Rectal smooth muscle tissue (tissue), 1 donor: ENCODE results near the gene GPRC5B.

ENCODE experiments used
- H3K27ac ChIP-seq: one replicate; pipeline ENCODE4 v1.7.0; 2013; ENCODE audit warnings: low read depth, low read length, inconsistent platforms
- H3K27me3 ChIP-seq: one replicate; pipeline ENCODE4 v1.7.0; 2013; ENCODE audit warnings: low read length; ENCODE audit not compliant: control insufficient read depth, insufficient read depth
- H3K36me3 ChIP-seq: one replicate; pipeline ENCODE4 v1.7.0; 2013; ENCODE audit warnings: low read length; ENCODE audit not compliant: control insufficient read depth, insufficient read depth
- H3K4me1 ChIP-seq: one replicate; pipeline ENCODE4 v1.7.0; 2013; ENCODE audit warnings: low read length; ENCODE audit not compliant: control insufficient read depth, insufficient read depth
- H3K4me3 ChIP-seq: one replicate; pipeline ENCODE4 v1.7.0; 2013; ENCODE audit warnings: low read length
- H3K9ac ChIP-seq: one replicate; pipeline ENCODE4 v1.7.0; 2013; ENCODE audit warnings: low read length

The GPRC5B gene

GRCh38 chr16:19833176-19833575 is 51.5 kb downstream of the GPRC5B start:
- Histone ChIP-seq H3K4me1 (no peaks in the 10 kb centered on the region), H3K4me3 (no peak overlapping the region), H3K27me3 (no peaks in the 10 kb centered on the region), H3K27ac (no peak overlapping the region), H3K36me3 (no peaks in the 10 kb centered on the region), H3K9ac (no peak overlapping the region)

DNA sequence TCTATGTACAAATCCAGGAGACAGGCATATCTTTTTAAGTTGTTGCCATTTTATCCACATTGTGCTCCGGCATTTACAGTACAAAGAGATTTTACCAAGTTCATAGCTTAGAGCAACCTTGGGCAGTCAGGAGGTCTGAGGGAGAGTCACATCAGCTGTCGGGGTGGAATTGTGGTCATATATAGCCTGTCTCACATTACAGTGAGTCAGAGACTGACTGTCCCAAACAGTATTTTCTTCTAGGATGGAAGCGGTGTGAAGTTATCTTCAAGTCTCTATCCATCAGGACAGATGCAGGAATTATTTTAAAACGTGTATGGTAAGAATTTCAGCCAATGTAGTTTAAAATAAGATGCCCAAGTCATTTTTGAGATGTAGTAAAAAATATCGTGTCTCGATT is 53.0 kb downstream of the GPRC5B start:
- Histone ChIP-seq H3K27ac (no peak overlapping the region), H3K9ac (no peak overlapping the region), H3K4me1 (no peaks in the 10 kb centered on the region), H3K36me3 (no peaks in the 10 kb centered on the region), H3K4me3 (no peak overlapping the region), H3K27me3 (no peaks in the 10 kb centered on the region)

- Histone ChIP-seq H3K4me3 (no peak overlapping the region), H3K4me1 (no peaks in the 10 kb centered on the region), H3K27ac (no peak overlapping the region), H3K9ac (no peak overlapping the region), H3K36me3 (no peaks in the 10 kb centered on the region), H3K27me3 (no peaks in the 10 kb centered on the region)
These were observed 53.6 kb downstream of the GPRC5B start for GRCh38 chr16:19830902-19831560.

DNA sequence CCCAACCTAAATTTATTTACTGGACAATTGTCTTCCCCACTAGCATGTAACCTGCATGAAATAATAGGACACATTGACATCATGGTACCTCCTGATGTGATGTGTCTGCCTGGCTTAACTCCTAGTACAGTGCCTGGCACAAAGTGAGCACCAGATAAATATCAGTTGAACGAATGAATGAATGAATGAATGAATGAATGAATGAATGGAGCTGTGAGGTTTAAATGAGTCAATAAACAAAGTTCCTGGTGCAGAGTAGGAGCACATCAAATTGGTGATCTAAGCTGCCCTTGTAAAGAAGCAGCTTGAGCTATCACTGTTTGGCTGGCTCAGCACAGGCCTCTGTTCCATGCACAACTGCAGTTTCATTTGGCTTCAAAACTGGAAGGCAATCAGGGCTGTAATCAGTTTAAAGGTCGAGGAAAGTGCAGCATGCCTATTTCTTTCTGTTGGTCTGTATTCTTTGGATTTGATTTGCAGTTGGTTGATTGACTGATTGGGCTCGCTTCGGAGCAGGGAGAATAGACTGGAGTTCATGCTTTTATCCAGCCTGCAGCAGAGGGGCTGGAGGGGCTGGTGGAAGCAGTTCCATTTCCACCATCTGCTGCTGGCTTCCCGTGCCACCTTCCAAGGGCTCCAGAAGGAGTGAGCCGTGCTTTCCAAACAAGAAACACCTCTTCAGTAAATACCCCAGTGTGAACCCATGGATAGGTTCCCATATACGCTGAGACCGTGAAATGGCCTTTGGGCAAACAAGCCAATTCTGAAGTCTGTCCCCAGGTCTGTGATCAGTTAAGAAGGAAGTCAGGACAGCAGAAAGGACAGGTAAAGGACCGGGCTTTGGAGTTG is 54.6 kb downstream of the GPRC5B start:
- Histone ChIP-seq H3K36me3 (no peaks in the 10 kb centered on the region), H3K9ac (no peak overlapping the region), H3K27me3 (no peaks in the 10 kb centered on the region), H3K4me3 (no peak overlapping the region), H3K4me1 (no peaks in the 10 kb centered on the region), H3K27ac (no peak overlapping the region)

- Histone ChIP-seq H3K36me3 (no peaks in the 10 kb centered on the region), H3K27ac (no peak overlapping the region), H3K27me3 (no peaks in the 10 kb centered on the region), H3K4me1 (no peaks in the 10 kb centered on the region), H3K4me3 (no peak overlapping the region), H3K9ac (no peak overlapping the region)
These were observed 60.4 kb downstream of the GPRC5B start for GRCh38 chr16:19824216-19824615.

GRCh38 chr16:19823322-19823721 is 61.3 kb downstream of the GPRC5B start:
- no peaks in the 10 kb centered on the region for H3K27me3 ChIP-seq
- H3K27ac ChIP-seq: no peak overlapping the region
- no peak overlapping the region for H3K9ac ChIP-seq

DNA sequence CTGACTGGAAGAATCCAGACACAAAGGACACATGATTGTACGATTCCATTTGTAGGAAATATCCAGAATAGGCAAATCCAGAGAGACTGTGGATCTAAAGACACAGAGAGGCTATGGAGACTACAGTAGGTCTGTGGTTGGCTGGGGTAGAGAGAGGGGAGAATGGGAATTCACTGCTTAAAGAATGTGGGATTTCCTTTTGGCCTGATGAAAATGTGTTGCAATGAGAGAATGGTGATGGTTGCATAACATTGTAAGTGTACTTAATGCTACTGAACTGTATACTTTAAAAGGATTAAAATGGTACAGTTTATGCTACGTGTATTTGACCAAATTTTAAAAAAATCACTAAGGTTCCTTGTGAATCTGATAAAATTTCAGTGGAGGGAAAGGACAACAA is 62.1 kb downstream of the GPRC5B start:
- Histone ChIP-seq H3K27ac (no peak overlapping the region), H3K27me3 (no peaks in the 10 kb centered on the region), H3K9ac (no peak overlapping the region)

More at GRCh38 chr16:19823322-19823721, 61.3 kb downstream of the GPRC5B start:
- H3K4me1 ChIP-seq: no peaks in the 10 kb centered on the region
- H3K4me3 ChIP-seq: no peak overlapping the region
- no peaks in the 10 kb centered on the region for H3K36me3 ChIP-seq

GRCh38 chr16:19817875-19818274 is 66.8 kb downstream of the GPRC5B start:
- no peaks in the 10 kb centered on the region for H3K27me3 ChIP-seq
- no peaks in the 10 kb centered on the region for H3K36me3 ChIP-seq
- no peak overlapping the region for H3K9ac ChIP-seq
- H3K27ac ChIP-seq: no peak overlapping the region
- no peak overlapping the region for H3K4me3 ChIP-seq
- no peaks in the 10 kb centered on the region for H3K4me1 ChIP-seq

More for the DNA sequence above, 62.1 kb downstream of the GPRC5B start:
- H3K36me3 ChIP-seq: no peaks in the 10 kb centered on the region
- no peak overlapping the region for H3K4me3 ChIP-seq
- no peaks in the 10 kb centered on the region for H3K4me1 ChIP-seq

DNA sequence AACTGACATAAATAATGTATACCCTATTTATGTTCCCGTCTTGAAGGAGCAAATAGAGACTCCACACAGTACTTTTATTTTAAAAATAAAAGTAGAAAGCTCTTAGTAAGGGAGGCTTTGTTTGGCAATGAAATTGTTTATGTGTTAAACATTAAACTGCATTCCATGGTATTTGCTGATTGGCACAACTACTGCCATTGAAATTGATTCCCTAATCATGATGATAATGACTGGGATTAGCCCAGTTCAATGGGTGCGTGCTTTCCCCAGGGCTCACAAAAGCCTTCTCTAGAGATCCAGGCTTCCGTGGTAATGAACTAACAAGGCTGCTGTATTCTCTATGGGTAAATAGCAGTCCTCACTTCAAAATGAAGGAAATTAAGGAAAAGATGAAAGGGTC is 67.5 kb downstream of the GPRC5B start:
- Histone ChIP-seq H3K36me3 (no peaks in the 10 kb centered on the region), H3K27ac (no peak overlapping the region), H3K27me3 (no peaks in the 10 kb centered on the region), H3K4me1 (no peaks in the 10 kb centered on the region), H3K9ac (no peak overlapping the region), H3K4me3 (no peak overlapping the region)

GRCh38 chr16:19815418-19815817 is 69.2 kb downstream of the GPRC5B start:
- Histone ChIP-seq H3K27ac (no peak overlapping the region), H3K36me3 (no peaks in the 10 kb centered on the region), H3K4me3 (no peak overlapping the region), H3K4me1 (no peaks in the 10 kb centered on the region), H3K9ac (no peak overlapping the region), H3K27me3 (no peaks in the 10 kb centered on the region)

DNA sequence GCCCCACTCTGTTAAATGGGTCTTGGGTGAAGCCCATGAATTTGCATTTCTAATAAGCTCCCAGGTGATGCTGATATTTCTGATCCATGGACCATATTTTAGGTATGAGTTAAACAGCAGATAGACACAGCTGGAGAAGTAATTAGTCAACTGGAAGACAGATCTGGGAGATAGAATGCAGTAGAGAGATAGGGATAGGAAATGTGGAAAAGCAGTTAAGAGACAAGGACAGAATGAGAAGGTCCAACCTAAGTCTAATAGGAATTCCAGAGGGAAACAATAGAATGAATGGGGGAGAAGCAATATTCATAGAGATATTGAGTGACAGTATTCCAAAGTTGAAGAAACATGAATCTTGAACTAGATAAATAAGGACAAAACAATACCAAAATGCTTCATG is 71.7 kb downstream of the GPRC5B start:
- Histone ChIP-seq H3K27me3 (no peaks in the 10 kb centered on the region), H3K9ac (no peak overlapping the region), H3K27ac (no peak overlapping the region), H3K4me3 (no peak overlapping the region), H3K4me1 (no peaks in the 10 kb centered on the region), H3K36me3 (no peaks in the 10 kb centered on the region)

- no peaks in the 10 kb centered on the region for H3K4me1 ChIP-seq
- no peak overlapping the region for H3K9ac ChIP-seq
- no peak overlapping the region for H3K27ac ChIP-seq
These were observed 73.6 kb downstream of the GPRC5B start for GRCh38 chr16:19810817-19811731.

More at GRCh38 chr16:19810817-19811731, 73.6 kb downstream of the GPRC5B start:
- H3K27me3 ChIP-seq: no peaks in the 10 kb centered on the region
- no peak overlapping the region for H3K4me3 ChIP-seq
- H3K36me3 ChIP-seq: no peaks in the 10 kb centered on the region
